HG03103 (cell line): Measurements from ENCODE around the gene AKR1C3.
"Not testable (repeated sequence)": the region's sequence is repeated elsewhere in the genome, so short reads cannot be mapped to it uniquely, and the experiment has no call there.

Experiments
- ATAC-seq: cut with Tn5 transposase; IDR thresholded peaks from one replicate; pipeline ENCODE4 v1.9.1; 2021; ENCODE audit warnings: low read depth; ENCODE audit not compliant: unreplicated experiment

AKR1C3 gene

DNA sequence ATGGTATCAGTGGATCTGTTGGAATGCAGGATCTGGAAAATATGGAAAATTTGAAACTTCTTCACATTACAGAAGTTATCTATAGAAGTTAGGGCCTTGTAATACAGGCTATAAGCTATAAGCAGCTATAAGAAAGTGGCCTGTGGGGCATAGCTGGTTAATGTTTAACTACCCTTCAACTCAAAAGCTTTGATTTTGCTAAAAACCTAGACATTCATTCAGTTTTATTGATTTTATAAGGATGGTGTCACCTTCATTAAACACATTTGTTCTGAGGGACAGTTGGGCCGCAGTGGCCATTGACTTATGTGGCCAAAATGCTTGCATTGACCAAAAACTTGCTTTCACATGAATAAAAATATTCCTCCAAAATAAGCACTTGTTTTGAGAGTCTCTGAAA, 13.1 kb upstream of the AKR1C3 start:
- ATAC-seq: no peak

DNA sequence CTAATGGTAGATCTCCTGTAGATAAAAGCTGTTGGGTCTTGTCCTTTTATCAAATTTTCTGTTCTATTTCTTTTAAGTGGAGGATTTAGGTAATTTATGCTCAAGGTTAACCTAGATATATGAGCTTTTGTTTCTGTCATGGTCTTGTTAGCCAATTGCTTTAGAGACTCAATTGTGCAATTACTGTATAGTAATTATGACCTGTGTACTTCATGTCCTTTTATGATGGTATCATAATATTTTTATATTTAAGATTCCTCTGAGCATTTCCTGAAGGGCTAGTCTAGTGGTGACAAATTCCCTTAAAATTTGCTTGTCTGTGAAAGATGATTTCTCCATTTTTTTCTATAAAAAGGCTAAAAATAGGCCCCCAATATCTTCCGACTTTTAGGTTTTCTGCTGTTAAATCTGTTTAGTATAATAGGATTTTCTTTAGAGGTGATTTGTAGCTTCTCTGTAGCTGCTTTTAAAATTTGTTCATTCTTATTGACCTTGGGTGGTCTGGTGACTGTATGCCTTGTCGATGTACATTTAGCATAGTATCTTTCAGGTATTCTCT, 5.4 kb upstream of the AKR1C3 start:
- ATAC-seq: no peak

GRCh38 chr10:5089865-5090264, 4.3 kb upstream of the AKR1C3 start:
- peak; percentile 56 for ATAC-seq

DNA sequence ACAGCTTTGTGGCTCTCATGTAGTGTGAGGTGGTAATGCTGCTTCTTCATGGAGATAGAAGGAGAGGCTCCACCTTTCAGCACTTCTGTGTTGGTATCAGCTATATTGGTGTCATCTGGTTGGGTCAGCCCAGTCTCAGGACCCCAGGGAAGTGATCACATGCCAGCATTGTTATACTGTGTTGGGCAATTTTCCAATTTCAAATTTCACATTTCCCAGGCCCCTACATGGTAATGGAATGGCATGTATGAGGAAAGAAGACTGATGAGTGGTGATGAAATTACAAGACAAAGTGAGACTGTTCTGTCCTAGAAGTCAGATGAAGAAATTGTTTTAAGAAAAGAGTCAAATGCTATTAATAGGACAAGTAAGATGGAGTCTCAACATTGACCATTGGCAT, 3.7 kb upstream of the AKR1C3 start:
- no peak for ATAC-seq

- ATAC-seq: no peak
These were observed 3.0 kb upstream of the AKR1C3 start for GRCh38 chr10:5091196-5091595.

DNA sequence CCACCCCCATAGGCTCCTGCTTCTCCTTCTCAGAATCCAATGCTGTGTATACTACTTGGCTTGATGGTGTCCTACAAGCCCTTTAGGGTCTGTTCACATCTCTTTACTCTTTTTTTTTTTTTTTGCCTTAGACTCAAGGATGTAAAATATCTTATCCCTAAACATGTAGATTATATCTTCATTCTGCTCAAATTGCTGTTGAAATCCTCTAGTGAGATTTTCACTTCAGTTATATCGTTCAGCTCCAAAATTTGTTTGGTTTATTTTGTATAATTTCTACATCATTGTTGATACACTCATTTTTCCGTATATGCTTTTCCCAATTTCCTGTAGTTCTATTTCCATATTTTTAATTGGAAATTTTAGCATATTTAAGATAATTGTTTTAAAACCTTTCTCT, 1.8 kb upstream of the AKR1C3 start:
- no peak for ATAC-seq

DNA sequence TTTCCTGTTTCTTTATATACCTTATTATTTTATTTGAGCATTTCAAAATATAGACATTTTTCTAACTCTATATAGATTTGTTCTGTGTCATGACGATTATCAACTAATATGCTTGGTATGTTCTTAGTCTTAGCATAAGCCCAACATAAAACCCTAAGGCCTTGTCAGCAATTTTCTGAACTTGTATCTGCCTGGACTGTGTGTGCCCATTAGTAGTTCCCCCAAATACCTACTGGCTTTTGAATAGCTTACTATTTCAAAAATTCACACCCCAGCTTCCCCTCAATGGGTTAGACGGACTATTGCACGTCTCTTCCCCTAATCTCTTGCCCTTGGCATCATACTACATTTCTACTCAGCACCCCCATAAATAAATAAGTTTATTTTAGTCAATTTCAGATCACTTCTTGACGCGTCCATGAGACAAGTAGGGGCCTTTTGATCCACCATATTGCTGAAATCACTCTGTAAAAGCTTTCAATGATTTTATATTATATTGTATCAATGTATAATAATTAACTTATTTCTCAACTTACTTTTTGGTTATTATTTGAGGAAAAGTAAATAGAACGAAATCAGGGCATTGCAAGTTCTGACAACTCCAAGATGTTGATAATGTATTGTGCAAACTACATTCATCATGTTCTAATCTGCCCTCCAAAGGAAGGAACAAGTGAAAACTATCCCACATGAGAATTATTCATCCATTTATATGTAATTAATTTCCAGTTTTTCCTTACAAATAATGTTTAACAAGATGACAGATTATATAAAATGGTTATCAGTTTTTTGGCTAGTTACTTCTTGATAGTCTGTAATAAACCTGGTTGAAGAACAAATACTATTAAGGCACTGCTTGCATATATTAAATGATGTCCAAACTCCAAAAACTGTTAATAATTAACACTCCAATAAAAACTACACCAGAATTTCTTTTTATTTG, 1.1 kb upstream of the AKR1C3 start:
- no peak for ATAC-seq

DNA sequence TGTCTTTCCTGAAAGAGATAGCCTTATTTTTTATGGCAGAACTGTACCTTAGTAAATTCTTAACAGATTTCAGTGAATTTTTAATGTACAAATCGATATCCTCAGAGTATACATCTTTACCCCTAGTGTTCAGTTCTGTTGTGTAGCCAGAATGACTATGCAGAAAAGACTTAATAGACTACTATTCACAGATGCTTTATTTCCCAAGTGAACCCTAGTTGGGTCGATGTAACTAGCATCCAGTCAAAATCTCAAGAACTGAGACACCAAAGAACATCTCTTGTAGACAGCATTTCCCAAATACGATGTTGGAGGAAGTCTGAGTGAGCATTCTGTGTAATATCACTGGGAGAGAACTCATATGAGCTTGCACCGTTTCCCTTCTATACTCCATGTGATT, 1.5 kb downstream of the AKR1C3 start:
- ATAC-seq: no peak

DNA sequence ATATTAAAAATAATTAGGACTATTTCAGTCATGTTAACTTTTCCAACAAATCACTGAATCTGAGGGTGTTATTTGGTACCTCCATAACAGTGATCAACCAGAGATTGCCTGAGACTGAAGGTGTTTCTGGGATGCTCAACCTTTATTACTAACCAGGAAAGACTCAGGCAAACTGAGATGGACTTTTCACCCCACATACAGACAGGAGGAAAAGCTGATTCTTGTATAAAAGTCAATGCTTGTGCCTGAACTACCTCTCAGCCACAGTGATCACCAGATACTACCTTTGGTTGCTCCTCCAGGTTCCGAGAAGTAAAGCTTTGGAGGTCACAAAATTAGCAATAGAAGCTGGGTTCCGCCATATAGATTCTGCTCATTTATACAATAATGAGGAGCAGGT, 1.9 kb downstream of the AKR1C3 start:
- no peak for ATAC-seq

- ATAC-seq: not testable (repeated sequence)
These were observed 8.3 kb downstream of the AKR1C3 start for GRCh38 chr10:5102479-5102878.

DNA sequence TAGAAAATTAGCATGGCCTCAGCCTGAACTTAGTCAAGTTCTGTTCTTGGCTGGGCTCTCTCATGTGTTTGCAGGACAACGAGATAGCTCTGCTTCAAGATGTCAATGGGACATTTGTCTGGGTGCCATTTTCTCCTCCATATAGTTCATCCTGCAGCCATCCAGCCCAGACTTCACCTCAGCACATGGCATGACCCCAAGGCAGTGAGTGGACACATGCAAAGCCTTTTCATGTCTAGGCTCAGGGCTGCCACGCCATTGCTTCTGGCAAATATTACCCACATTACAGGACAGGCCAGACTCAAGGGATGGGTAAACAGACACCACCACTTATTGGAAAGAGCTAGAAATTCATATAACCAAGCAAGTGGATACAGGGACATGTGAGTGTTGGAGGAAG, 9.3 kb downstream of the AKR1C3 start:
- no peak for ATAC-seq

- ATAC-seq: no peak
These were observed 11.4 kb downstream of the AKR1C3 start for GRCh38 chr10:5105626-5106025.

DNA sequence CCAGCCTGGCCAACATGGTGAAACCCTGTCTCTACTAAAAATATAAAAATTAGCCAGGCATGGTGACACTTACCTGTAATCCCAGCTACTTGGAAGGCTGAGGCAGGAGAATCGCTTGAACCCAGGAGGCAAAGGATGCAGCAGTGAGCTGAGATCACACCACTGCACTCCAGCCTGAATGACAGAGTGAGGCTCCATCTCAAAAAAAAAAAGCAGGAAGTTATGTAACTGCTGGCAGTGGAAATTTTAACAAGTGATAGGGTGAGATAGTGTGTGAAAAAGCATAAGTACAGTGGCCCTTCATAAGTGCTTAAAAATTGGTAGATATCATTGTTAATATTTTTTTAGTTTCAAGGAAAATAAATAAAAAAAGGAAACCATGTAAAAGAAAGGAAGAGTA, 12.3 kb downstream of the AKR1C3 start:
- no peak for ATAC-seq

- ATAC-seq: no peak
These were observed 13.8 kb downstream of the AKR1C3 start for GRCh38 chr10:5107860-5108526.

DNA sequence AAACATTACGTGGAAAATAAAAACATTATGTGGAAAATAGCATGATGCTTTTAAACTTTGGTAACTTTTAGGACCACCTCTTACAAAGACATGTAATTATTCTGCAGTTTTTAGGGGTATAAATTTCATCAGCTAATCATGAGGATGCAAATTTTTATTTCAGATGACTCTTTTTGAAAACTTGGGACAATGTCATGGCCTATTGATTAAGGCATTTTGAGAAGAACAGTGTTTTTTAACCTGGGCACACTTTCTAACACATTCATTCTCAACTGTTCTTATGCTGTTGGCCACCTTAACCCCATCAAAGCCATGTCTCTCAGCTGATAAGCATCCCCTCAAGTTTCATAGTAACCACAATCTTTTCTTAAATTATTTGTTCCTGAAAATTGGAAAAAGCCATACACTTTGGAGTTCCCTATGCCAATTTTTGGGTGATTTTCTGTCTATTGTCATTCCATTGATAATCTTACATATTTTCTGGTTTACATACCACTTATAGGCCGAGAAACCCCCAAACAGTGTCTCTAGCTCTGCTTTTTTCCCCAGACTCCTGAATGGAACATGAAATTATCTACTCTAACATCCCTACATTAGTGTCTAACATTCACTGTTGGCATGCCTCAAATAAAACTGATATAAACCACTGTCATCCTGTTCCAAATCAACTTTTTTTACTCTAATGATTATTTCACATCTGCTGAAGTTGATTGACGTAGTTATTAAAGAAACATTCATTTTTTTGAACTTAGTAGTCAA, 14.6 kb downstream of the AKR1C3 start:
- no peak for ATAC-seq

- not testable (repeated sequence) for ATAC-seq
These were observed 15.6 kb downstream of the AKR1C3 start for GRCh38 chr10:5109861-5110260.

GRCh38 chr10:5116621-5117020, 22.4 kb downstream of the AKR1C3 start:
- no peak for ATAC-seq

DNA sequence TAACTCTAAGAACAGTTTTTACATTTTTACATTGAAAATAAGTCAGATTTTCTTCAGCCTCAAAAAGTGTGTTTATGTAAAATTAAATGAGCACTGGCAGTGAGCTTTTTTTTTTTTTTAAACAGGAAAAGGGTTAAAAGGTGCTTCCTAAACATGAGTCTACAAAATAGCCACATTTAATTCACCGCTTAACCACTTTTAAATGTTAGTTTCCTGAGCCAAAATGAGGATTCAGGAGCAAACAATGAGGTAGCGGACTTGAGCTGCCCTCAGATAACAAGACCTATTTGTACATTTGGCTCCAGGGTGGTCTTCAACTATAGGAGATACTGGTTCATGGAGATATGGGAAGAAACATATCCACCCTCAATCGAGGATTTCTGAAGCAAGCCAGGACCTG, 22.8 kb downstream of the AKR1C3 start:
- no peak for ATAC-seq

DNA sequence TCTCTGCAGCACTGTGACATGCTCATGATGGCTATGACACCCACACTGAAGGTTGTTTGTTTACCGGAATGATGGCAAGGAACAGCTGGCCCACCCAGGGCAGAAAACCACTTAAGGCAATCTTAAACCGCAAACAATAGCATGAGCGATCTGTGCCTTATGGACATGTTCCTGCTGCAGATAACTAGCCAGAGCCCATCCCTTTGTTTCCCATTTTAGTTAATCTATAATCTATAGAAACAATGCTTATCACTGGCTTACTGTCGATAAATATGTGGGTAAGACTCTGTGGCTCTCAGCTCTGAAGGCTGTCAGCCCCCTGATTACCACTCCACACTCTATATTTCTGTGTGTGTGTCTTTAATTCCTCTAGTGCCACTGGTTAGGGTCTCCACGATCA, 25.8 kb downstream of the AKR1C3 start:
- ATAC-seq: not testable (repeated sequence)

- ATAC-seq: no peak
These were observed 29.7 kb downstream of the AKR1C3 start for GRCh38 chr10:5123886-5124285.
